Measurements from ENCODE around the gene ECE2.
"Not testable (repeated sequence)": the region's sequence is repeated elsewhere in the genome, so short reads cannot be mapped to it uniquely, and the experiment has no call there.

The ECE2 gene

DNA sequence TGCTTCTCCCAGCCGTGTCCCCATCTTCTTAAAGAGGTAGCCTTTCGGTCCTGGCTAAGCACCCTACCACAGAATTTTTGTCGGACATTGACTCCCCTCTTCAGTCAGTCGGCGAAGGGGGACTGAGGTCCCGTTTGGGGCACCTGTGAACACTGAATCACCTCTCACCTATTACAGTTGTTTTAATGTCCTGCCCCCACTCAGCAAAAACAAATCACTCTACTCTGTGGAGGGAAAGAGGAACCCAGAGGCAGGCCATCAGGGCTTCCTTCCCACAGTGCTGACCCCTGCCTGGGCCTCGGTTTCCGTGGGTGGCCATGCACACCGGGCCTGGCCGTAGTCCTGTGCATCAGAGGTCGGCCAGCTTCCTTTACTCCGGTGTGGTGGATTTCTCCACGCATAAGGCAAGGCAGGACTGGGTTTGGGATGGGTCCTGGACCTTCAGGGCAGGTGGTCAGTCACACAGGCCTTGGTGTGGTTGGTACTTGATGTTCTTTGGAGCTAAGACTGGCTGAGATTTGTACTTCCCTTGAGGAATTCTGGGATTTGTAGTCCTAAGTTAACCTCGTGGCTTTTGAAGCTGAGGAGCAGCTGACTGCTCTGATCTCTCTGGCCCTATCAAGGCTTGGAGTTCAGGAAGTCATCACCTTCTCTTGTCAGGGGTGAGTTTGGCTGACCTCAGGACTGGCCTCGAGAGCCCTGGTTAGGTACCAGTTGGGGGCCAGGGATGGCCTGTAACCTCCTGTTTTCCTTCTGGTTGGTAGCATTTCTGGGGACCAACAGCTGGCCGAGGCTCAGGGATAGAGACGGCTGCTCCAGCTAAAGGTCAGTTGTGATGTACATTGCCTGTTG is 61.0 kb downstream of the ECE2 start:
- DNase-seq (ENCODE audit: low read depth in 2 of 2): no peak

DNA sequence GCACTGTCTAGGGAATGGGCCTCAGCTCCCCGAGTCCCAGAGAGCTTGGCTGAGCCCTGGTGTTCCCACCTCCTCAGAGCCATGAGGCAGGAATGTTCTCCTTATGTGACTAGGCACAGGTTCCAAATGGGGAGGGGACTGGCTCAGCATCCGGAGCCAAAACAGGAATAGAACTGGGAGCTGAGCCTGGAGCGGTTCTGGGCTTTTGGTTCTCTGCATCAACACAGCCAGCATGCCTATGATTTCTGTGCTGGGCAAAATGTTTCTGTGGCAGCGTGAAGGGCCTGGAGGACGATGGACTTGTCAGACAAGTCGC is 61.5 kb downstream of the ECE2 start, which contains the start of gene FAM131A:
Gene FAM131A, plus strand, starts transcription at position 202 of the 316 bp plus-strand sequence. Its CDS starts 31 bp downstream, at position 233.
- DNase-seq (ENCODE audit: low read depth in 2 of 2): no peak

DNA sequence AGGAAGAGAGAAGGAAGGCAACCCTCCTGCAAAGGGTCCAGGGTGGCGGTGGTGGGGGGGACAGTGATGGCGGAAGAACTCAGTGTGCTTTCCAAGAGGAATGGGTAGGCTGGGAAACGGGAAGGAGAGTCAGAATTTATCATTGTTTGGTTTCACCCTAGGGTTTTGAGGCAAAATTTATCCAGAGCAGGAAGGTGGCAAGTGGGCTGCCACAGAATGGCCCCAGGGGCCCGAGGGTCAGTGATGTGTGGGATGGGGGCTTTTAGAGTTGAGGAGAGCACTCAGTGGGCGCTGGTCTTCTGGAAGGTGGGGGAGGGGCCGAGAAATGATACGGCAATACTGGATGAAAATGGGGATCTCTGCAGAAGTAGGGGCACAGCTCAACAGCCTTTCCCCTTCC is 62.2 kb downstream of the ECE2 start:
- no peak for DNase-seq (ENCODE audit: low read depth in 2 of 2)

DNA sequence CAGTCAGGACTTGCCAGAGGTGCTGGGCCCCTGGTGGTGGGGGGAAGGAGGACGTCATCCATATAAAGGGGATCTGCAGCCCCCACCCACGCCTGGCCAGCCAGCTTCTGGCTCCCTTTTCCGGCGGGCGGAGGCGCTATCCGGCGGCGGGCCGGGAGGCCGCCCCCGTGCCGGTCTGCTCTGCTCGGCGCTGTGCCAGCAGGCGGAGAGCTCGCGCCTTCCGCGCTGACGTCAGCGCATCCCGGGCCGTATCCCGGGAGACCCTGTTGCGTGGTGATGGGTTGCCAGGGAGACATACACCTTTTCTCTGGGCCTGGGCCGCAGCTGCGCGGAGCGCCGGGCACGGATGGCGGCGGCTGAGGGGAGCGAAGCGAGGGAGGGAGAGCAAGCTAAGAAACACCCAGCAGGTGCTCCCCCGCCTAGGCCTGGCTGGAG is 62.7 kb downstream of the ECE2 start:
- DNase-seq (ENCODE audit: low read depth in 2 of 2): no peak

DNA sequence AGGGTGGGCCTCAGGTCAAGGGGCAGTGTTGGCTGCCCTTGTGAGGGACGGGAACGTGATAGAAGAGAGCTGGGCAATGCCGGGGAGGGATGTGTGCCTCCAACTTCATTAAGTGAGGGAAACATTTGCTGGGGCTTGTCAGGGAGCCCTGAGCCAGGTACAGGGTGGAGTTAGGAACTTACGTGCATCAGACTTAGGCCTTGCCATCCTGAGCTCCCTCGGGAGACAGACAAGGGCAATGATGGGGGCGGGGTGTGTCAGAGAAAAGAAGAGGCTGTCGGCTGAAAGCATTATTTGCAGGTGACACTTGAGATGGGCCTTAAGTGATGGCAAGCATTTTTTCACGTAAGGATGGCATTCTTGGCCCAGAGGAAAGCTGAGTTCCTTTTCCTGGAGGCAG is 63.2 kb downstream of the ECE2 start:
- DNase-seq (ENCODE audit: low read depth in 2 of 2): no peak

DNA sequence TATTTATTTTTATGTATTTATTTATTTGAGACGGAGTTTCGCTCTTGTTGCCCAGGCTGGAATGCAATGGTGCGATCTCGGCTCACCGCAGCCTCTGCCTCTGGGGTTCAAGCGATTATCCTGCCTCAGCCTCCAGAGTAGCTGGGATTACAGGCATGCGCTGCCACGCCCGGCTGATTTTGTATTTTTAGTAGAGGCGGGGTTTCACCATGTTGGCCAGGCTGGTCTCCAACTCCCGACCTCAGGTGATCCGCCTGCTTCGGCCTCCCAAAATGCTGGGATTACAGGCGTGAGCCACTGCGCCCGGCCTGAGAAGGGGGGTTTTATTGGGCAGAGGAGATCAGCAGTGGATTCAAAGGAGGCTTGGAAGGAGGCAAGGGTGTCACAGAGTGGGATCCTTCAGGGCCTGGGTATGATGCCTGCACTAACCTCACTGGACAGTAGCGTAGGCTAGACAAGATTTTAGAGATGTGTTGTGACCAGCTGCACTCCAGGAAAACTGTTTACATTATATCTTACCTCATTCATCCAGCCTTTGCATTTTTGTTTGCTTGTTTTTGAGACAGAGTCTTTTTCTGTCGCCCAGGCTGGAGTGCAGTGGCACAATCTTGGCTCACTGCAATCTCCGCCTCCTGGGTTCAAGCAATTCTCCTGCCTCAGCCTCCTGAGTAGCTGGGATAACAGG is 63.8 kb downstream of the ECE2 start:
- not testable (repeated sequence) for DNase-seq (ENCODE audit: low read depth in 2 of 2)

DNA sequence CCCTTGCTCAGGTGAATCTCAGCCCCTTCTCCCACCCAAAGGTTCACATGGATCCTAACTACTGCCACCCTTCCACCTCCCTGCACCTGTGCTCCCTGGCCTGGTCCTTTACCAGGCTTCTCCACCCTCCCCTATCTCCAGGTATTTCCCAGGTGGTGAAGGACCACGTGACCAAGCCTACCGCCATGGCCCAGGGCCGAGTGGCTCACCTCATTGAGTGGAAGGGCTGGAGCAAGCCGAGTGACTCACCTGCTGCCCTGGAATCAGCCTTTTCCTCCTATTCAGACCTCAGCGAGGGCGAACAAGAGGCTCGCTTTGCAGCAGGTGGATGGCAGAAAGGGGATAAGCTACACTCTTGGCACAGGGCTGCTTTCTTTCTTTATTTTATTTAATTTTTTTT is 66.1 kb downstream of the ECE2 start:
- no peak for DNase-seq (ENCODE audit: low read depth in 2 of 2)

Data from stimulated activated CD8-positive, alpha-beta memory T cell treated with anti-CD3 and anti-CD28 coated beads, Interleukin-15, amount 100 ng/mL, for 48 hours (primary cell).